ENCODE results near the gene ASMT.
A peak's percentile ranks its signal among the peaks of the same experiment; 100 is the strongest.

Gene ASMT

GRCh38 chrX:1656379-1656778 lies 41.5 kb downstream of the ASMT start:
- Histone ChIP-seq H3K9ac (ENCODE audit: low read length) (no peak overlapping the region), H2AFZ (ENCODE audit: low read length) (no peak overlapping the region), H3K27ac (ENCODE audit: low read depth, low read length, poor library complexity, severe bottlenecking) (no peak overlapping the region), H3K9me3 (ENCODE audit: low read length) (no peaks in the 10 kb centered on the region), H3K4me3 (ENCODE audit: low read depth, low read length, poor library complexity, severe bottlenecking) (no peak overlapping the region), H3K79me2 (ENCODE audit: insufficient read depth, low read length) (0 out of 2 replicates have a peak, but pooled peaks cover 6% of the 10 kb centered on the region), H3K4me2 (ENCODE audit: low read length) (no peak overlapping the region), H3K4me1 (ENCODE audit: insufficient read depth, low read length, severe bottlenecking) (peaks cover 28% of the 10 kb centered on the region), H4K20me1 (ENCODE audit: insufficient read depth, low read length) (no peaks in the 10 kb centered on the region), H3F3A (ENCODE audit: insufficient read depth, low read length) (no peaks in the 10 kb centered on the region), H3K36me3 (ENCODE audit: insufficient read depth, low read length) (no peaks in the 10 kb centered on the region), H3K9me2 (ENCODE audit: low read depth, low read length) (no peaks in the 10 kb centered on the region), H3K27me3 (ENCODE audit: insufficient read depth, low read length) (no peaks in the 10 kb centered on the region)
- TF ChIP-seq EZH2 (IDR thresholded peaks at IDR 0.05; ENCODE audit: borderline replicate concordance, low read length) (no peak), CTCF (IDR thresholded peaks at IDR 0.05; ENCODE audit: low read length) (no peak)

- H3K9me2 ChIP-seq (ENCODE audit: low read depth, low read length): no peaks in the 10 kb centered on the region
- no peaks in the 10 kb centered on the region for H4K20me1 ChIP-seq (ENCODE audit: insufficient read depth, low read length)
- 0 out of 2 replicates have a peak, but pooled peaks cover 6% of the 10 kb centered on the region for H3K79me2 ChIP-seq (ENCODE audit: insufficient read depth, low read length)
- TF ChIP-seq CTCF (IDR thresholded peaks at IDR 0.05; ENCODE audit: low read length) (peak; percentile 13; the same call in 1 of the 2 replicates), EZH2 (IDR thresholded peaks at IDR 0.05; ENCODE audit: borderline replicate concordance, low read length) (no peak)
- H2AFZ ChIP-seq (ENCODE audit: low read length): peak overlapping the region; percentile 94
- no peaks in the 10 kb centered on the region for H3F3A ChIP-seq (ENCODE audit: insufficient read depth, low read length)
- peak overlapping the region; percentile 68 for H3K4me3 ChIP-seq (ENCODE audit: low read depth, low read length, poor library complexity, severe bottlenecking)
- H3K9me3 ChIP-seq (ENCODE audit: low read length): no peaks in the 10 kb centered on the region
- H3K4me2 ChIP-seq (ENCODE audit: low read length): peak overlapping the region; percentile 73
- H3K4me1 ChIP-seq (ENCODE audit: insufficient read depth, low read length, severe bottlenecking): peaks cover 28% of the 10 kb centered on the region
- H3K27me3 ChIP-seq (ENCODE audit: insufficient read depth, low read length): no peaks in the 10 kb centered on the region
- H3K27ac ChIP-seq (ENCODE audit: low read depth, low read length, poor library complexity, severe bottlenecking): peak overlapping the region; percentile 74
- H3K9ac ChIP-seq (ENCODE audit: low read length): peak overlapping the region; percentile 63
- no peaks in the 10 kb centered on the region for H3K36me3 ChIP-seq (ENCODE audit: insufficient read depth, low read length)
Observed at GRCh38 chrX:1657367-1658070, 42.7 kb downstream of the ASMT start.

GRCh38 chrX:1658071-1658491 lies 43.2 kb downstream of the ASMT start:
- peak overlapping the region; percentile 63 for H3K9ac ChIP-seq (ENCODE audit: low read length)
- H3K79me2 ChIP-seq (ENCODE audit: insufficient read depth, low read length): 0 out of 2 replicates have a peak, but pooled peaks cover 6% of the 10 kb centered on the region
- no peak for TF ChIP-seq CTCF (IDR thresholded peaks at IDR 0.05; ENCODE audit: low read length)
- no peak for TF ChIP-seq EZH2 (IDR thresholded peaks at IDR 0.05; ENCODE audit: borderline replicate concordance, low read length)
- no peaks in the 10 kb centered on the region for H3K9me3 ChIP-seq (ENCODE audit: low read length)
- H3K36me3 ChIP-seq (ENCODE audit: insufficient read depth, low read length): no peaks in the 10 kb centered on the region
- no peaks in the 10 kb centered on the region for H3K27me3 ChIP-seq (ENCODE audit: insufficient read depth, low read length)
- peaks cover 28% of the 10 kb centered on the region for H3K4me1 ChIP-seq (ENCODE audit: insufficient read depth, low read length, severe bottlenecking)
- no peaks in the 10 kb centered on the region for H3F3A ChIP-seq (ENCODE audit: insufficient read depth, low read length)
- no peaks in the 10 kb centered on the region for H4K20me1 ChIP-seq (ENCODE audit: insufficient read depth, low read length)
- H3K4me3 ChIP-seq (ENCODE audit: low read depth, low read length, poor library complexity, severe bottlenecking): peak overlapping the region; percentile 68
- H2AFZ ChIP-seq (ENCODE audit: low read length): peak overlapping the region; percentile 77; the same call in 1 of the 2 replicates
- peak overlapping the region; percentile 74 for H3K27ac ChIP-seq (ENCODE audit: low read depth, low read length, poor library complexity, severe bottlenecking)
- no peaks in the 10 kb centered on the region for H3K9me2 ChIP-seq (ENCODE audit: low read depth, low read length)
- peak overlapping the region; percentile 73 for H3K4me2 ChIP-seq (ENCODE audit: low read length)
